Measurements from ENCODE around the gene RNF4. TPM values are rescaled to one million over a fixed set of nuclear protein-coding genes. Genes with fewer than 3 reads are reported as not detected.
A peak's percentile ranks its signal among the peaks of the same experiment; 100 is the strongest.
"Not testable (repeated sequence)": the region's sequence is repeated elsewhere in the genome, so short reads cannot be mapped to it uniquely, and the experiment has no call there.

Gene RNF4
- total and polyA plus RNA-seq, 2 experiments from 2014 or later = 63.1 to 66.5 TPM

DNA sequence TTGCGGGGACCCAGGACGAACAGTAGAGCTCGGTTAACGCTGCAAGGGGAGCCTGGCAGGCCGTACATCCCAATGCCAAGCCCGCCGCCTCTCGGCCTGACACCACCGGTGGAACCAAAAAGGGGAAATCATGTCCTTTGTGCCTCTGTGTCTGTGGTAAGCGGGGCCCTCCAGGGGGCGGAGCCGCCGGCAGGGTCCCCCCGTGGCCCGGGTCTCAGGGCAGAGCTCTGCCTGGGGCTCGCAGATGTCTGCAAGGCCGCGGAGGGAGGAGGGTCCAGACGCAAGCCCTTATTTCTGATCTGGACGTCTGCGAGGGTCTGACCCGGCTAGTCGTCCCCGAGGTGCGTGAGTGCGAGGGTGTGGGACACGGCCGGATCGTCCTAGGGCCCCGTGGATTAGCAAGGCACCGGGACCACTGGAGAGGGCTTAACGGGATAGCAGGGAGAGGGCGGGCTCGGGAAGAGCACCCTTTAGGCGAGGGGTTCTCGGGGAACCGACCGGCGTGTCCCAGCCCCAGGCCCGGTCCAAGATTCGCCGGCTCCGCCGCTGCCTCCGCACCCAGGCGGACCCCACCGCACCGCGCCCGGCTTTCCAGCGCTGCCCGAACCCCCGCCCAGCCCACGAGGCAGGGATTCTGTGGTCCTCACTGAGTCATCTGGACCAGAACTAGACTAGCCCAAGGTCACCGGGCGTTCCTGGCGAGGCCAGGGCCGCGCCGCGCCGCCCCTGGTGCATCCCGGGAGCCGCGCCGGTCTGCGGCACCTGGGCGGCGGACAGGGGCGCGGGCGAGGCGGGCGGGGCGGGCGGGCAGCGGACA lies 66.7 kb downstream of the RNF4 start:
- peak overlapping the region; percentile 76 for H2AFZ ChIP-seq
- WGBS, 2 experiments (ENCODE audit: low coverage in 1 of 2, low lambda C conversion rate in 2 of 2, missing lambda C conversion rate in 2 of 2) = 6 to 10% methylated on average over 35 to 49 of the region's 77 CpGs
- H4K20me1 ChIP-seq (ENCODE audit: insufficient read depth) = peaks cover 3% of the 10 kb centered on the region; the same call in 1 of the 2 replicates
- H3K27me3 ChIP-seq (replicated peaks; ENCODE audit: insufficient read depth) = no peaks in the 10 kb centered on the region
- H3K4me3 ChIP-seq = peak overlapping the region; percentile 75
- H3K36me3 ChIP-seq (ENCODE audit: low read depth) = no peaks in the 10 kb centered on the region
- peaks cover 12% of the 10 kb centered on the region; the same call in 1 of the 2 replicates for H3K4me1 ChIP-seq (ENCODE audit: insufficient read depth)
- DNase-seq = peak; percentile 88
- in situ Hi-C loops (cut with MboI) = no loop called here
- H3K27ac ChIP-seq = peak overlapping the region; percentile 80
- H3K4me2 ChIP-seq (ENCODE audit: unreplicated experiment) = peak overlapping the region; percentile 82
- H3K9me3 ChIP-seq (ENCODE audit: low read depth) = no peaks in the 10 kb centered on the region
- no peak for TF ChIP-seq EZH2 (IDR thresholded peaks at IDR 0.05; ENCODE audit: insufficient read depth, poor library complexity, severe bottlenecking)
- no peak for TF ChIP-seq EZH2phosphoT487 (IDR thresholded peaks at IDR 0.05; ENCODE audit: insufficient read depth, low read depth)
- peaks cover 44% of the 10 kb centered on the region for H3K79me2 ChIP-seq (ENCODE audit: insufficient read depth)
- no peaks in the 10 kb centered on the region for H3K9me2 ChIP-seq (ENCODE audit: insufficient read depth)
- peaks cover 7% of the 10 kb centered on the region; the same call in 1 of the 2 replicates for H3F3A ChIP-seq (ENCODE audit: insufficient read depth)
- peak overlapping the region; percentile 95 for H3K9ac ChIP-seq

DNA sequence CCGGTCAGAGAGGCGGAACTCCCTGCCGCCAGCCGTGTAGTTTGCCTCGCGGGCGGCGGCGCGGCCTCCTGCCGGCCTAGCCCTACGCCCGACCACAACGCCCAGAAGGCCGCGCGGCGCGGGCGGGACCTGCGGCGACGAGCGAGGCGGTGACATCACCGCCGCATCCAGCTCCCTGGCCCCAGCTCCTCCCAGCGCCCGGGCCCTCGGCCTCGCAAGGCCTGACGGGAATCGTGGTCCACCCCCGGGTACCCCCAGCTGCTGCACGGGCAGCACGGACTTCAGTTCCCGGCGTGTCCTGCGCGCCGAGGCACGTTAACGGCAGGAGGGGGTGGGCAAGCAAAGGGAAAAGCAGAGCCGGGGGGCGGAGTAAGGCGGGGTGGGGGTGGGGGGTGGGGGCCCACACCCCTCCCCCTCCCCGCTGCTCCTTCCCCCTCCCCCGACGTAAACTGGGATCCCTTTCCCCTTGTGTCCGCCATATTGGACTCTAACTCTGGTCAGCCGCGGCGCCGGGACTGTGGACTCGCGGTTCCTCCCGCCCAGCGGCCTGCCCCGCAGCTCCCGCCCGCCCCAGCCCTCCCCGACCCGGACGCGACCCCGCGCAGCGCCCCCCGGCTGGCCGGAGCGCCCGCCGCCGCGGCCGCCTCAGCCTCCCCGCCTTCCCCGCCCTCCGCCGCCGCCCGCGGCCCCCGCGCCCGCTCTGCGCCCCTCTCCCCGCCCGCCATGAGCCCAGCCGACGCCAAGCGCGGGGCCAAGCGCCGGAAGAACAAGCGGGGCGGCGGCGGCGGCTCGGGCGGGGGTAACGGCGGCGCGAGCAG lies 67.5 kb downstream of the RNF4 start, which contains the start of gene FAM193A:
Gene FAM193A, plus strand, starts transcription at position 455 of the 818 bp plus-strand sequence. Its CDS starts 269 bp downstream, at position 724.
- Histone ChIP-seq H3K36me3 (ENCODE audit: low read depth) (no peaks in the 10 kb centered on the region), H3K4me2 (ENCODE audit: unreplicated experiment) (peak within 1 kb of the TSS; percentile 82), H3K27me3 (replicated peaks; ENCODE audit: insufficient read depth) (no peaks in the 10 kb centered on the region), H3K9me3 (ENCODE audit: low read depth) (no peaks in the 10 kb centered on the region), H3K79me2 (ENCODE audit: insufficient read depth) (peaks cover 53% of the 10 kb centered on the region), H3K4me3 (peak within 1 kb of the TSS; percentile 77), H3K4me1 (ENCODE audit: insufficient read depth) (peaks cover 12% of the 10 kb centered on the region; the same call in 1 of the 2 replicates), H3F3A (ENCODE audit: insufficient read depth) (peaks cover 7% of the 10 kb centered on the region; the same call in 1 of the 2 replicates), H2AFZ (peak within 1 kb of the TSS; percentile 76), H3K9me2 (ENCODE audit: insufficient read depth) (no peaks in the 10 kb centered on the region), H4K20me1 (ENCODE audit: insufficient read depth) (peaks cover 3% of the 10 kb centered on the region; the same call in 1 of the 2 replicates), H3K9ac (peak within 1 kb of the TSS; percentile 95), H3K27ac (peak within 1 kb of the TSS; percentile 80)
- TF ChIP-seq EZH2phosphoT487 (IDR thresholded peaks at IDR 0.05; ENCODE audit: insufficient read depth, low read depth) = no peak
- no peak for TF ChIP-seq EZH2 (IDR thresholded peaks at IDR 0.05; ENCODE audit: insufficient read depth, poor library complexity, severe bottlenecking)
- 0 to 1% methylated on average over 27 to 86 of the region's 106 CpGs for WGBS, 2 experiments (ENCODE audit: low coverage in 1 of 2, low lambda C conversion rate in 2 of 2, missing lambda C conversion rate in 2 of 2)
- in situ Hi-C loops (cut with MboI) = no loop called here
- peak; percentile 100 for DNase-seq

- H3K36me3 ChIP-seq (ENCODE audit: low read depth) = no peaks in the 10 kb centered on the region
- H3K79me2 ChIP-seq (ENCODE audit: insufficient read depth) = peaks cover 61% of the 10 kb centered on the region
These were observed 68.3 kb downstream of the RNF4 start for GRCh38 chr4:2537011-2537830.

DNA sequence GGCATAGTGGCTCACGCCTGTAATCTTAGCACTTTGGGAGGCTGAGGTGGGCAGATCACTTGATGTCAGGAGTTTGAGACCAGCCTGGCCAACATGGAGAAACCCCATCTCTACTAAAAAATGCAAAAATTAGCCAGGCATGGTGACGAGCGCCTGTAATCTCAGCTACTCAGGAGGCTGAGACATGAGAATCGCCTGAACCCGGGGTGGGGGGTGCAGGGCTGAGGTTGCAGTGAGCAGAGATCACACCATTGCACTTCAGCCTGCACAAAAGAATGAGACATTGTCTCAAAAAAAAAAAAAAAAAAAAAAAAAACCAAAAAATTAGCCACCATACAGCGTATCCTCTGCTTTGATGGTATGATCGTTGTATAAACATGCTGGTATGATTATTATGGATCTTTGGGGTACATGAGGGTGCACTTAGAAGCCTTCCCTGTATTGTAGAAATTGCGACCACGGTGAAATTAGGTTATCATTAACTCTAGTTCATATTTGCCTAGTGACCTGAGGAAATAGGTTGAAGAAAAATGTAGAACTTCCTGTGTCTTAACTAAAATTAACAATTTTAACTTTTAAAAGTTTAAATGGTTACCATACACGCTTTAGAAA lies 74.8 kb downstream of the RNF4 start:
- peaks cover 16% of the 10 kb centered on the region; the same call in 1 of the 2 replicates for H4K20me1 ChIP-seq (ENCODE audit: insufficient read depth)
- H2AFZ ChIP-seq; H3K4me2 ChIP-seq (ENCODE audit: unreplicated experiment); H3F3A ChIP-seq (ENCODE audit: insufficient read depth); H3K9ac ChIP-seq; H3K27me3 ChIP-seq (replicated peaks; ENCODE audit: insufficient read depth); in situ Hi-C loops (cut with MboI); DNase-seq; H3K36me3 ChIP-seq (ENCODE audit: low read depth); H3K9me2 ChIP-seq (ENCODE audit: insufficient read depth); H3K4me1 ChIP-seq (ENCODE audit: insufficient read depth); H3K9me3 ChIP-seq (ENCODE audit: low read depth); H3K27ac ChIP-seq; H3K4me3 ChIP-seq: not testable (repeated sequence)
- peaks cover 100% of the 10 kb centered on the region for H3K79me2 ChIP-seq (ENCODE audit: insufficient read depth)
- 98 to 99% methylated on average over 10 of the region's 10 CpGs for WGBS, 2 experiments (ENCODE audit: low coverage in 1 of 2, low lambda C conversion rate in 2 of 2, missing lambda C conversion rate in 2 of 2)

More at GRCh38 chr4:2537011-2537830, 68.3 kb downstream of the RNF4 start:
- H3K9ac ChIP-seq = peak overlapping the region; percentile 86
- H3K4me1 ChIP-seq (ENCODE audit: insufficient read depth) = peaks cover 12% of the 10 kb centered on the region; the same call in 1 of the 2 replicates
- peaks cover 6% of the 10 kb centered on the region; the same call in 1 of the 2 replicates for H4K20me1 ChIP-seq (ENCODE audit: insufficient read depth)
- H3K27me3 ChIP-seq (replicated peaks; ENCODE audit: insufficient read depth) = no peaks in the 10 kb centered on the region
- no peaks in the 10 kb centered on the region for H3K9me3 ChIP-seq (ENCODE audit: low read depth)
- 1 to 2% methylated on average over 61 to 75 of the region's 103 CpGs for WGBS, 2 experiments (ENCODE audit: low coverage in 1 of 2, low lambda C conversion rate in 2 of 2, missing lambda C conversion rate in 2 of 2)
- H3K27ac ChIP-seq = peak overlapping the region; percentile 71
- peaks cover 7% of the 10 kb centered on the region; the same call in 1 of the 2 replicates for H3F3A ChIP-seq (ENCODE audit: insufficient read depth)
- no peak for TF ChIP-seq EZH2 (IDR thresholded peaks at IDR 0.05; ENCODE audit: insufficient read depth, poor library complexity, severe bottlenecking)
- TF ChIP-seq EZH2phosphoT487 (IDR thresholded peaks at IDR 0.05; ENCODE audit: insufficient read depth, low read depth) = no peak
- DNase-seq = peak; percentile 74
- in situ Hi-C loops (cut with MboI) = no loop called here
- H3K4me3 ChIP-seq = peak overlapping the region; percentile 77
- H3K9me2 ChIP-seq (ENCODE audit: insufficient read depth) = no peaks in the 10 kb centered on the region
- peak overlapping the region; percentile 24; the same call in 1 of the 2 replicates for H2AFZ ChIP-seq
- peak overlapping the region; percentile 74 for H3K4me2 ChIP-seq (ENCODE audit: unreplicated experiment)

Measured in GM23248 (cell line).